MM.1S (cell line): Measurements from ENCODE around the gene RMI2.

Source experiments
- DNase-seq: peaks from one replicate; pipeline ENCODE4 v3.0.0-alpha.2; 2015
- H2AFZ ChIP-seq: fragments of 300-600 bp; sonication (generic); 2 replicates; pipeline ENCODE4 v1.6.0; 2016; ENCODE audit warnings: antibody characterized with exemption, low read length
- H3F3A ChIP-seq: fragments of 300-600 bp; sonication (generic); 2 replicates; pipeline ENCODE4 v1.6.1; 2016; ENCODE audit warnings: mild to moderate bottlenecking, antibody characterized with exemption, low read length, moderate library complexity, mixed read lengths; ENCODE audit not compliant: insufficient read depth
- H3K27ac ChIP-seq: fragments of 300-600 bp; sonication (generic); 2 replicates; pipeline ENCODE4 v1.5.1; 2016; ENCODE audit warnings: mild to moderate bottlenecking, low read length
- H3K27me3 ChIP-seq: fragments of 300-600 bp; sonication (generic); replicated peaks from 2 replicates; pipeline ENCODE4 v1.6.0; 2016; ENCODE audit warnings: low read length; ENCODE audit not compliant: insufficient read depth
- H3K36me3 ChIP-seq: fragments of 300-600 bp; sonication (generic); replicated peaks from 2 replicates; pipeline ENCODE4 v1.6.1; 2016; ENCODE audit warnings: mild to moderate bottlenecking, low read length, mixed read lengths; ENCODE audit not compliant: insufficient read depth
- H3K4me1 ChIP-seq: fragments of 300-600 bp; sonication (generic); 2 replicates; pipeline ENCODE4 v1.6.1; 2016; ENCODE audit warnings: low read length, mixed read lengths
- H3K4me2 ChIP-seq: fragments of 300-600 bp; sonication (generic); 2 replicates; pipeline ENCODE4 v1.6.0; 2016; ENCODE audit warnings: low read depth, low read length
- H3K4me3 ChIP-seq: fragments of 300-600 bp; sonication (generic); 2 replicates; pipeline ENCODE4 v1.5.1; 2016; ENCODE audit warnings: low read length, mixed read lengths
- H3K79me2 ChIP-seq: fragments of 300-600 bp; sonication (generic); 2 replicates; pipeline ENCODE4 v1.6.1; 2016; ENCODE audit warnings: mixed run types, low read length, mixed read lengths
- H3K9ac ChIP-seq: fragments of 300-600 bp; sonication (generic); 2 replicates; pipeline ENCODE4 v1.6.1; 2016; ENCODE audit warnings: low read length, mixed read lengths
- H3K9me2 ChIP-seq: fragments of 300-600 bp; sonication (generic); replicated peaks from 2 replicates; pipeline ENCODE4 v1.6.1; 2016; ENCODE audit warnings: mild to moderate bottlenecking, low read length, mixed read lengths; ENCODE audit not compliant: insufficient read depth
- H3K9me3 ChIP-seq: fragments of 300-600 bp; sonication (generic); replicated peaks from 2 replicates; pipeline ENCODE4 v1.6.1; 2016; ENCODE audit warnings: mild to moderate bottlenecking, low read length, mixed read lengths; ENCODE audit not compliant: insufficient read depth
- H4K20me1 ChIP-seq: fragments of 300-600 bp; sonication (generic); 2 replicates; pipeline ENCODE4 v1.6.1; 2016; ENCODE audit warnings: mild to moderate bottlenecking, low read length, moderate library complexity, mixed read lengths; ENCODE audit not compliant: insufficient read depth
- EZH2 ChIP-seq: fragments of 300-600 bp; sonication (generic); optimal IDR thresholded peaks from 2 replicates; pipeline ENCODE3; 2017; ENCODE audit warnings: low read depth, mild to moderate bottlenecking, antibody characterized with exemption, low read length, mixed read lengths
- EZH2phosphoT487 ChIP-seq: fragments of 300-600 bp; sonication (generic); IDR thresholded peaks from 2 replicates; pipeline ENCODE4 v1.6.1; 2018; ENCODE audit warnings: antibody characterized with exemption, low read length
- TF ChIP-seq, protein P1 (sequence below): fragments of 300-600 bp; sonication (generic); IDR thresholded peaks from 2 replicates; pipeline ENCODE4 v1.5.1; 2016; ENCODE audit warnings: antibody characterized with exemption, low read length, mixed read lengths

The RMI2 gene

DNA sequence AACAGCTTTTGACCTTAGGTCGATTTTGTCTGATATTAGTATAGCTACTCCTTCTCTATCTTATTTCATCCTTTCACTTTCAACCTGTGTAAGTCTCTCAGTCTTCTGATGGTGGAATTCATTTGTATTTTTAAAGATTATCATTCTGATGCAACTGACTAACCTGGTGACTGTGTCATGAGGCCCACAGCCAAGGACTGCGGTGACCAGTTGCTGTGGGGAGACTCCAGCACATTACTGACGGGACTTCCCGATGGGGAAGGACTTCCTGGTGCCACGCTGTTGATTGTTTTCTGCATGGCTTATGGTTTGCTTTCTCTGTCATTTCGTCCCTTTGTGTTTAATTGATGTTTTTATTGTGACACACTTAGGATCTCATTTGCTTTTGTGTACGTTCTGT is 34.2 kb downstream of the RMI2 start:
- H3F3A ChIP-seq = no peaks in the 10 kb centered on the region
- H3K27ac ChIP-seq = no peak overlapping the region
- no peaks in the 10 kb centered on the region for H3K9me3 ChIP-seq
- TF ChIP-seq, protein P1, sequence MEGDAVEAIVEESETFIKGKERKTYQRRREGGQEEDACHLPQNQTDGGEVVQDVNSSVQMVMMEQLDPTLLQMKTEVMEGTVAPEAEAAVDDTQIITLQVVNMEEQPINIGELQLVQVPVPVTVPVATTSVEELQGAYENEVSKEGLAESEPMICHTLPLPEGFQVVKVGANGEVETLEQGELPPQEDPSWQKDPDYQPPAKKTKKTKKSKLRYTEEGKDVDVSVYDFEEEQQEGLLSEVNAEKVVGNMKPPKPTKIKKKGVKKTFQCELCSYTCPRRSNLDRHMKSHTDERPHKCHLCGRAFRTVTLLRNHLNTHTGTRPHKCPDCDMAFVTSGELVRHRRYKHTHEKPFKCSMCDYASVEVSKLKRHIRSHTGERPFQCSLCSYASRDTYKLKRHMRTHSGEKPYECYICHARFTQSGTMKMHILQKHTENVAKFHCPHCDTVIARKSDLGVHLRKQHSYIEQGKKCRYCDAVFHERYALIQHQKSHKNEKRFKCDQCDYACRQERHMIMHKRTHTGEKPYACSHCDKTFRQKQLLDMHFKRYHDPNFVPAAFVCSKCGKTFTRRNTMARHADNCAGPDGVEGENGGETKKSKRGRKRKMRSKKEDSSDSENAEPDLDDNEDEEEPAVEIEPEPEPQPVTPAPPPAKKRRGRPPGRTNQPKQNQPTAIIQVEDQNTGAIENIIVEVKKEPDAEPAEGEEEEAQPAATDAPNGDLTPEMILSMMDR = no peak
- TF ChIP-seq EZH2phosphoT487 = no peak
- H3K9ac ChIP-seq = no peak overlapping the region
- H4K20me1 ChIP-seq = no peaks in the 10 kb centered on the region
- no peak overlapping the region for H3K4me2 ChIP-seq
- no peak overlapping the region for H2AFZ ChIP-seq
- no peak overlapping the region for H3K4me3 ChIP-seq
- no peaks in the 10 kb centered on the region for H3K9me2 ChIP-seq
- no peak for DNase-seq
- no peaks in the 10 kb centered on the region for H3K36me3 ChIP-seq
- H3K79me2 ChIP-seq = no peaks in the 10 kb centered on the region
- no peaks in the 10 kb centered on the region for H3K27me3 ChIP-seq
- no peaks in the 10 kb centered on the region for H3K4me1 ChIP-seq

DNA sequence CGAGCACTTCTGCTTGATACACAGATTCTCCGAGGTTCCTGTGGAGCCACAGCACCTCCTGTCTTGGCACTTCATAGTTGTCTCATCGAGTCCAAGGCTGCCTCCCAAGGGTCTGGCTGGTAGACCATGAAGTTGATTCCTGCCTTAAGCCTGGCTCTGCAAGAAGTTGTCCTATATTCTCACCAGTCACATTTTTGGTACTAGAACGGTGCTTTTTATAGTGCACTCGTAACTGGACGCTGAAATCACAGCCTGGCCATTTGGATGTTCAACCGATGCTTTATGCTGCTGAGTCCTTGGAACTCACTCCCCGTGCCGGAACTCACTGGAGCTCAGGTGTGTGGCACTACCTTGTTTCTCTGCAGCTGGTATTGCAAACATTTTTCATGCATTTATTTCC is 35.6 kb downstream of the RMI2 start:
- no peaks in the 10 kb centered on the region for H3K4me1 ChIP-seq
- H3K4me2 ChIP-seq = no peak overlapping the region
- no peaks in the 10 kb centered on the region for H3K27me3 ChIP-seq
- H3K9me2 ChIP-seq = no peaks in the 10 kb centered on the region
- H2AFZ ChIP-seq = no peak overlapping the region
- H3F3A ChIP-seq = no peaks in the 10 kb centered on the region
- no peak overlapping the region for H3K9ac ChIP-seq
- H3K9me3 ChIP-seq = no peaks in the 10 kb centered on the region
- DNase-seq = no peak
- H3K27ac ChIP-seq = no peak overlapping the region
- H3K36me3 ChIP-seq = no peaks in the 10 kb centered on the region
- no peaks in the 10 kb centered on the region for H4K20me1 ChIP-seq
- TF ChIP-seq, protein P1 = no peak
- no peak for TF ChIP-seq EZH2phosphoT487
- no peak for TF ChIP-seq EZH2
- H3K79me2 ChIP-seq = no peaks in the 10 kb centered on the region
- H3K4me3 ChIP-seq = no peak overlapping the region

DNA sequence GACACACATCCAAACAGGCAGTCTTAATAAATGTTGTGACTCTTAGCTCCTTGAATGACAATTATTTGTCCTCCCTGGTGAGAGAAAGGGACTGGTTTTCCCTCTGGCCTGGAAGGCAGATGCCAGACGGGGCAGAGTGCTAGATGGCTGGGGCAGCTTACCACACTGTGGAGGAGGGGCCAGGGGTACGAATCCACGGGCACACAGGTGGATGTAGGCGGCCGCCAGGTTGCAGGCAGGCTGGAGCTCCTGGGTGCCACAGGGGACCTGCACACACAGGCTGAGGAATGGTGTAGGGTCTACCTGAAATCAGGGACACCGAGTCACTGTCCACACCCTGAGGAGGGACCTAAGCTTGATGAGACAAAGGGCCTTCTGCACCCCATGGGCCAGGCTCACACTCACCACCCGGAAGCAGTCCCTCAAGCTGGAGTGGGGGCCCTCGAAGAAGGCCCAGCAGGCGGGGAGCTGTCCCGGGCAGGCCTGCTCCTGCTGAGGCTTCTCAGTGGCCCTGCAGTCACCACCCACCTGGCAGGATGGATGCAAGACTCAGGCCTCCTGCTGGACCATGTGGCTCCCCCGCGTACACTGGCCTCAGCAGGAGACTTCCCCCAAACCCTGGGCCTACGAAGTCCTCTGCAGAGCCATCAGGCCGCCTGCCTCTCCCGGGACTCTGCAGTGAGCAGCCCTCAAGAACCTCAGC is 38.4 kb downstream of the RMI2 start:
- no peak overlapping the region for H3K27ac ChIP-seq
- H3K4me3 ChIP-seq = no peak overlapping the region
- H3K4me1 ChIP-seq = no peaks in the 10 kb centered on the region
- no peaks in the 10 kb centered on the region for H4K20me1 ChIP-seq
- TF ChIP-seq EZH2phosphoT487 = no peak
- TF ChIP-seq, protein P1 = no peak
- TF ChIP-seq EZH2 = no peak
- no peaks in the 10 kb centered on the region for H3K9me2 ChIP-seq
- no peak overlapping the region for H3K4me2 ChIP-seq
- no peaks in the 10 kb centered on the region for H3K79me2 ChIP-seq
- H3K27me3 ChIP-seq = no peaks in the 10 kb centered on the region
- no peak overlapping the region for H2AFZ ChIP-seq
- no peaks in the 10 kb centered on the region for H3K36me3 ChIP-seq
- no peak overlapping the region for H3K9ac ChIP-seq
- no peak for DNase-seq
- H3K9me3 ChIP-seq = no peaks in the 10 kb centered on the region
- H3F3A ChIP-seq = no peaks in the 10 kb centered on the region
